Osteoblast (primary cell): Measurements from ENCODE around the gene OR7G1. TPM values are rescaled to one million over a fixed set of nuclear protein-coding genes. Genes with fewer than 3 reads are reported as not detected.

ENCODE experiments used
- DNase-seq: peaks from one replicate; pipeline ENCODE4 v3.0.0; 2011; ENCODE audit warnings: low spot score, mixed read lengths; ENCODE audit not compliant: insufficient read length; ENCODE audit errors: missing footprints
- H2AFZ ChIP-seq: 2 replicates; pipeline ENCODE4 v1.6.0; 2011; ENCODE audit warnings: mild to moderate bottlenecking, low read length
- H3K27ac ChIP-seq: 2 replicates; pipeline ENCODE4 v1.5.1; 2011; ENCODE audit warnings: mild to moderate bottlenecking, low read depth, low read length, moderate library complexity
- H3K27me3 ChIP-seq: 2 replicates; pipeline ENCODE4 v1.6.0; 2012; ENCODE audit warnings: mild to moderate bottlenecking, control low read depth, inconsistent platforms, low read length, moderate library complexity; ENCODE audit not compliant: insufficient read depth
- H3K36me3 ChIP-seq: 2 replicates; pipeline ENCODE4 v1.5.1; 2011; ENCODE audit warnings: mild to moderate bottlenecking, low read length, control low read depth, moderate library complexity; ENCODE audit not compliant: insufficient read depth
- H3K4me1 ChIP-seq: 2 replicates; pipeline ENCODE4 v1.5.1; 2011; ENCODE audit warnings: mild to moderate bottlenecking, low read length, control low read depth, moderate library complexity; ENCODE audit not compliant: insufficient read depth
- H3K4me2 ChIP-seq: 2 replicates; pipeline ENCODE4 v1.6.0; 2011; ENCODE audit warnings: mild to moderate bottlenecking, low read length; ENCODE audit not compliant: insufficient read depth
- H3K4me3 ChIP-seq: fragments of 200-600 bp; sonication (generic); 3 replicates; pipeline ENCODE4 v1.5.1; 2012; ENCODE audit warnings: mild to moderate bottlenecking, low read length, inconsistent platforms; ENCODE audit not compliant: insufficient read depth
- H3K79me2 ChIP-seq: 2 replicates; pipeline ENCODE4 v1.6.0; 2012; ENCODE audit warnings: mild to moderate bottlenecking, low read length, control low read depth, inconsistent platforms; ENCODE audit not compliant: insufficient read depth
- H3K9me3 ChIP-seq: 2 replicates; pipeline ENCODE4 v1.5.1; 2011; ENCODE audit warnings: low read depth, low read length, control low read depth
- H4K20me1 ChIP-seq: 2 replicates; pipeline ENCODE4 v1.6.0; 2012; ENCODE audit warnings: mild to moderate bottlenecking, low read length, control low read depth; ENCODE audit not compliant: insufficient read depth
- total RNA-seq: library from RNA; depleted of rRNA; stranded (reverse); fragments of >200 nt; gene quantifications from 2 replicates; pipeline ENCODE4 v1.2.3, GENCODE V29; 2012
- TF ChIP-seq, protein P1 (sequence below): IDR thresholded peaks from 2 replicates; pipeline ENCODE4 v1.5.1; 2011; ENCODE audit warnings: mild to moderate bottlenecking, low read depth, low read length, moderate library complexity; ENCODE audit errors: extremely low read depth

Gene OR7G1, protein sequence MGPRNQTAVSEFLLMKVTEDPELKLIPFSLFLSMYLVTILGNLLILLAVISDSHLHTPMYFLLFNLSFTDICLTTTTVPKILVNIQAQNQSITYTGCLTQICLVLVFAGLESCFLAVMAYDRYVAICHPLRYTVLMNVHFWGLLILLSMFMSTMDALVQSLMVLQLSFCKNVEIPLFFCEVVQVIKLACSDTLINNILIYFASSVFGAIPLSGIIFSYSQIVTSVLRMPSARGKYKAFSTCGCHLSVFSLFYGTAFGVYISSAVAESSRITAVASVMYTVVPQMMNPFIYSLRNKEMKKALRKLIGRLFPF
- not detected in 2 replicates for total RNA-seq

DNA sequence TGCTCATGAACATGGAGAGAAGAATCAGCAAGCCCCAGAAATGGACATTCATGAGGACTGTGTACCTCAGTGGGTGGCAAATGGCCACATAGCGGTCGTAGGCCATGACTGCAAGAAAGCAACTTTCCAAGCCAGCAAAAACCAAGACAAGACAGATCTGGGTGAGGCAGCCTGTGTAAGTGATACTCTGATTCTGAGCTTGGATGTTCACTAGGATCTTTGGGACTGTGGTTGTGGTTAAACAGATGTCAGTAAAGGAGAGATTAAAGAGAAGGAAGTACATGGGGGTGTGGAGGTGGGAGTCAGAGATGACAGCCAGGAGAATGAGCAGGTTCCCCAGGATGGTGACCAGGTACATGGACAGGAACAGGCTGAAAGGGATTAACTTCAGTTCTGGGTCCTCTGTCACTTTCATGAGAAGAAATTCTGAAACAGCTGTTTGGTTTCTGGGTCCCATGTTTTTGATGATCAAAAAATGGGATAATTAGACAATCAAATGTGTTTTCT, at the start of gene OR7G1:
TSS of gene OR7G1 (minus strand) at position 457 of the 507 bp plus-strand sequence. CDS start at position 457, 0 bp downstream.
- H3K9me3 ChIP-seq: no peaks in the 10 kb centered on the region
- H3K4me2 ChIP-seq: no peak within 1 kb of the TSS
- no peaks in the 10 kb centered on the region for H4K20me1 ChIP-seq
- TF ChIP-seq, protein P1, sequence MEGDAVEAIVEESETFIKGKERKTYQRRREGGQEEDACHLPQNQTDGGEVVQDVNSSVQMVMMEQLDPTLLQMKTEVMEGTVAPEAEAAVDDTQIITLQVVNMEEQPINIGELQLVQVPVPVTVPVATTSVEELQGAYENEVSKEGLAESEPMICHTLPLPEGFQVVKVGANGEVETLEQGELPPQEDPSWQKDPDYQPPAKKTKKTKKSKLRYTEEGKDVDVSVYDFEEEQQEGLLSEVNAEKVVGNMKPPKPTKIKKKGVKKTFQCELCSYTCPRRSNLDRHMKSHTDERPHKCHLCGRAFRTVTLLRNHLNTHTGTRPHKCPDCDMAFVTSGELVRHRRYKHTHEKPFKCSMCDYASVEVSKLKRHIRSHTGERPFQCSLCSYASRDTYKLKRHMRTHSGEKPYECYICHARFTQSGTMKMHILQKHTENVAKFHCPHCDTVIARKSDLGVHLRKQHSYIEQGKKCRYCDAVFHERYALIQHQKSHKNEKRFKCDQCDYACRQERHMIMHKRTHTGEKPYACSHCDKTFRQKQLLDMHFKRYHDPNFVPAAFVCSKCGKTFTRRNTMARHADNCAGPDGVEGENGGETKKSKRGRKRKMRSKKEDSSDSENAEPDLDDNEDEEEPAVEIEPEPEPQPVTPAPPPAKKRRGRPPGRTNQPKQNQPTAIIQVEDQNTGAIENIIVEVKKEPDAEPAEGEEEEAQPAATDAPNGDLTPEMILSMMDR: no peak
- H3K4me3 ChIP-seq: no peak within 1 kb of the TSS
- H3K27me3 ChIP-seq: no peaks in the 10 kb centered on the region
- H3K27ac ChIP-seq: no peak within 1 kb of the TSS
- peak; percentile 11 for DNase-seq
- H3K4me1 ChIP-seq: no peaks in the 10 kb centered on the region
- no peaks in the 10 kb centered on the region for H3K79me2 ChIP-seq
- H2AFZ ChIP-seq: no peak within 1 kb of the TSS
- H3K36me3 ChIP-seq: no peaks in the 10 kb centered on the region

DNA sequence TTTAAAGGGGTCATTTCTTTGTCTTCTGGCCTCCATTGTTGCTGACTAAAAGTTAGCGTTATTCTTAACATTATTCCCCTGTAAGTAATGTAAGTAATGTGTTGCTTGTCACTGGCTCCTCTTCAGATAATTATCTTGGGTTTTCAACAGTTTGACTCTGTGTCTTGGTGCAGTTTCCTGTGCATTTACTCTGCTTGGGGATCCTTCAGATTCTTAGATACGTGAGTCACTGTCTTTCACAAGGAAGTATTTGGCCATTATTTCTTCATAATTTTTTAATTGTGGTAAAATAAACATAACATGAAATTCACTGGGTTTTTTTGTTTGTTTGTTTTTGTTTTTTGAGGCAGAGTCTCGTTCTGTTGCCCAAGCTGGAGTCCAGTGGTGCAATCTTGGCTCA, 49.7 kb upstream of the OR7G1 start:
- Histone ChIP-seq H3K79me2 (peaks cover 3% of the 10 kb centered on the region), H3K27ac (no peak overlapping the region), H3K4me1 (no peaks in the 10 kb centered on the region), H3K4me2 (no peak overlapping the region), H3K36me3 (peaks cover 37% of the 10 kb centered on the region), H4K20me1 (no peaks in the 10 kb centered on the region), H2AFZ (no peak overlapping the region), H3K27me3 (no peaks in the 10 kb centered on the region), H3K9me3 (peaks cover 16% of the 10 kb centered on the region), H3K4me3 (no peak overlapping the region)
- DNase-seq: no peak
- TF ChIP-seq, protein P1: no peak

DNA sequence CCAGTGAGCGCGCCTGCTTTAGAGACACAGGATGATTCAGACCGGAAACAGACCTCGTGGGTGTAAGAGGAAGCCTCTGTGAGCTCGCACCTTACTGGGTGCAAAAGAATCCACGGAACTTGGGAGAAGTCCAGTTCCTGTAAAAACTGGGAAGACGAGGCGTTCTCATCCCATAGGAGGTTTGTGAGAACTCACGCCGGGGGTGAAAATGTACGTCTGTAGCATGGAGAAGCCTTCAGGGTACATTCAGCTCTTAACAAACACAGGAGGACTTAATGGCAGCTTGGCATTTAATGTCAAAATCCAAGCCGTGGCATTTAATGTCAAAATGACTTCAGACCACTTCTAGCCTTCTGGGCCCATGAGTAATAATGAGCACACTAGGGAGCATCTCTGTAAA, 45.9 kb upstream of the OR7G1 start:
- Histone ChIP-seq H2AFZ (no peak overlapping the region), H4K20me1 (no peaks in the 10 kb centered on the region), H3K4me3 (no peak overlapping the region), H3K9me3 (peaks cover 20% of the 10 kb centered on the region), H3K27me3 (no peaks in the 10 kb centered on the region), H3K79me2 (peaks cover 13% of the 10 kb centered on the region), H3K27ac (no peak overlapping the region), H3K36me3 (peaks cover 75% of the 10 kb centered on the region), H3K4me2 (no peak overlapping the region), H3K4me1 (no peaks in the 10 kb centered on the region)
- TF ChIP-seq, protein P1: no peak
- DNase-seq: no peak

DNA sequence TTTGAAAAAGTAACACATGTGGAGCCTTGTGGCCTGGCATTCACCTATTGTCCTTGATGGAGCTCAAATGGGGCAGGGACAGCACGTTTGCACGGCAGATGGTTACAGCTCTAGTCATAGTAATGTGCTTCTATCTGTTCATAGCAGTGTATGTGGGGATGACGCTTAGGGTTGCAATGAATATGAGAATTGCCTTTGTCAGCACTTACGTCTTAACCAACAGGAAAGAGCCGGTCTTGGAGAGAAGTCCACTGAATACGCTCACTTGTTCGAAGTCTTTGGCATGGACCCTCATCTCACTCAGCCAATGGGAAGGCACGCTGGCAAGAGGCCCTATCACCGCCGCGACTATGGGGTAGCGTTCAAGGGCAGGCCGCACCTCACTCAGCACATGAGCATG, 44.3 kb upstream of the OR7G1 start:
- Histone ChIP-seq H3K79me2 (peaks cover 28% of the 10 kb centered on the region), H3K4me2 (no peak overlapping the region), H3K4me1 (no peaks in the 10 kb centered on the region), H3K27me3 (no peaks in the 10 kb centered on the region), H2AFZ (no peak overlapping the region), H4K20me1 (no peaks in the 10 kb centered on the region), H3K36me3 (peaks cover 78% of the 10 kb centered on the region), H3K4me3 (no peak overlapping the region), H3K27ac (no peak overlapping the region), H3K9me3 (peaks cover 20% of the 10 kb centered on the region)
- TF ChIP-seq, protein P1: no peak
- DNase-seq: no peak
